ENCODE results near the gene ENPP6.

The ENPP6 gene

DNA sequence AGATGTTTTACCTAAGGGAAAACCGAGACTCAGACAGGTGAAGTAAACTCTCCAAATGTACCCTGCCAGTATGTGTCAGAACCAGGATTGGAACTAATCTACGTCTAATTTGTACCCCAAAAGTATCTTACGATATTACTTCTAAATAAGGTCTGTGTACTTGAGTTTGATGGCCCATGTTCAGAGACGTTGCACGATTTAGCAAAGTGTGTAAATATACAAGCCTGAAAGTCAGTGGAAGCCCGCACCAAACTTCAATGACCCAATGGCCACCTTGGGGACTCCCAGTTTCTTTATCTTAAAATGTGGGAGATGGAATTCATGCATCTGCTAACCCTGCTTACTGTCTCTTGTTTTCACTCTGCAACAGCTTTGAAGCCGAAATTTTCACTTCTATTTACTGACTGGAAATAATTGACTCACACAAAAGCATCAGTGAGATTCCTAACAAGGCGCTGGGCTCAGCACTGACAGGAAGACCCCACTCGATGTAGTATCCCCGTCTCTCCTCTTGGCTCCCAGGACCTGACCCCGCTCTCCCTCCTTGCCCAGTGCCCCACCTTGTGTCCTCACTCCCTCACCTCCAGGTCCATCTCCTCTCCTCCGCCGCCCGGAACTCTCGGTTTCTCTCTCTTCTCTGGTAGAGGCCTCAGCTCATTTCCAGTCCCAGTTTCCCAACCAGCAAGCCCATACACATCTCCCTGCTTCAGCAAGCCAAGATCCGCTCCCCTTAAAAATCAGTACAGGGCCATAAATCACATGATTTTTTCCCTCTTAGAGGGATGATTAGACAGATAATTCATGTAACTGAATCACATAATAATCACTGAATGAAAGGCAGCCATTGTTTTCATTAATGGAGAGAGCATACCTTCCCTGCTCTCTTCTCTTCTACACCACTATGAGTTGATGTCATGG lies 42.8 kb downstream of the ENPP6 start:
- no peaks in the 10 kb centered on the region for H4K20me1 ChIP-seq (ENCODE audit: low read depth, low read length)
- no peaks in the 10 kb centered on the region for H3F3A ChIP-seq (ENCODE audit: insufficient read depth)
- no peaks in the 10 kb centered on the region for H3K27me3 ChIP-seq (ENCODE audit: low read length)
- H2AFZ ChIP-seq (ENCODE audit: low read depth, low read length, severe bottlenecking): no peak overlapping the region
- no peaks in the 10 kb centered on the region for H3K36me3 ChIP-seq (ENCODE audit: low read length)
- H3K9me2 ChIP-seq (replicated peaks; ENCODE audit: insufficient read depth, low read length): no peaks in the 10 kb centered on the region
- H3K9ac ChIP-seq (ENCODE audit: low read length): no peak overlapping the region
- no peak overlapping the region for H3K4me3 ChIP-seq (ENCODE audit: insufficient read depth, low read length, poor library complexity, severe bottlenecking)
- no peaks in the 10 kb centered on the region for H3K9me3 ChIP-seq (ENCODE audit: insufficient read depth, low read length)
- TF ChIP-seq, protein P1, sequence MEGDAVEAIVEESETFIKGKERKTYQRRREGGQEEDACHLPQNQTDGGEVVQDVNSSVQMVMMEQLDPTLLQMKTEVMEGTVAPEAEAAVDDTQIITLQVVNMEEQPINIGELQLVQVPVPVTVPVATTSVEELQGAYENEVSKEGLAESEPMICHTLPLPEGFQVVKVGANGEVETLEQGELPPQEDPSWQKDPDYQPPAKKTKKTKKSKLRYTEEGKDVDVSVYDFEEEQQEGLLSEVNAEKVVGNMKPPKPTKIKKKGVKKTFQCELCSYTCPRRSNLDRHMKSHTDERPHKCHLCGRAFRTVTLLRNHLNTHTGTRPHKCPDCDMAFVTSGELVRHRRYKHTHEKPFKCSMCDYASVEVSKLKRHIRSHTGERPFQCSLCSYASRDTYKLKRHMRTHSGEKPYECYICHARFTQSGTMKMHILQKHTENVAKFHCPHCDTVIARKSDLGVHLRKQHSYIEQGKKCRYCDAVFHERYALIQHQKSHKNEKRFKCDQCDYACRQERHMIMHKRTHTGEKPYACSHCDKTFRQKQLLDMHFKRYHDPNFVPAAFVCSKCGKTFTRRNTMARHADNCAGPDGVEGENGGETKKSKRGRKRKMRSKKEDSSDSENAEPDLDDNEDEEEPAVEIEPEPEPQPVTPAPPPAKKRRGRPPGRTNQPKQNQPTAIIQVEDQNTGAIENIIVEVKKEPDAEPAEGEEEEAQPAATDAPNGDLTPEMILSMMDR (IDR thresholded peaks at IDR 0.05; ENCODE audit: insufficient read depth, low read length, poor library complexity, severe bottlenecking): no peak
- no peak for TF ChIP-seq EZH2phosphoT487 (conservative IDR thresholded peaks at IDR 0.05; ENCODE audit: low read length)
- no peak overlapping the region for H3K27ac ChIP-seq (ENCODE audit: low read depth, low read length)
- H3K79me2 ChIP-seq (ENCODE audit: insufficient read depth, low read length): no peaks in the 10 kb centered on the region
- H3K4me2 ChIP-seq (ENCODE audit: low read depth, low read length, poor library complexity, severe bottlenecking): no peak overlapping the region

DNA sequence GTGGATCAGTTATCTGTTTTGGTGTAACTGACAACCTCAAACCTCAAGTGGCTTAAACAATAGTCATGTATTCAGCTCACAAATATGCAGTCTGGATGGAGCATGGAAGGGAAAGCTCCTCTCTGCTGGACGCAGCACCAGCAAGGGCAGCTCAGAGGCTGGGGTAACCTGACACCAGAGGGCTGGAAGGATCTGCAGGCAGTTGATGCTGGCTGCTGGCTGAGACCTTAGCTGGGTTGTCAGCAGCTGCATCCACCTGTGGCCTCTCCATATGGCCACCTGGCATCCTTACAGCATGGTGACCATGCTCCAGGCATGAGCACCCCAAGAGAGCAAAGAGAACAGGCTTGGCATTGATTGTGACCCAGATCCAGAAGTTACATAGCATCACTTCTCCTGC lies 46.7 kb downstream of the ENPP6 start:
- Histone ChIP-seq H3K27me3 (ENCODE audit: low read length) (no peaks in the 10 kb centered on the region), H3K79me2 (ENCODE audit: insufficient read depth, low read length) (no peaks in the 10 kb centered on the region), H3K4me3 (ENCODE audit: insufficient read depth, low read length, poor library complexity, severe bottlenecking) (no peak overlapping the region), H3K9me2 (replicated peaks; ENCODE audit: insufficient read depth, low read length) (no peaks in the 10 kb centered on the region), H4K20me1 (ENCODE audit: low read depth, low read length) (no peaks in the 10 kb centered on the region), H3K27ac (ENCODE audit: low read depth, low read length) (no peak overlapping the region), H2AFZ (ENCODE audit: low read depth, low read length, severe bottlenecking) (no peak overlapping the region), H3K9me3 (ENCODE audit: insufficient read depth, low read length) (no peaks in the 10 kb centered on the region), H3K9ac (ENCODE audit: low read length) (no peak overlapping the region), H3F3A (ENCODE audit: insufficient read depth) (no peaks in the 10 kb centered on the region), H3K4me2 (ENCODE audit: low read depth, low read length, poor library complexity, severe bottlenecking) (no peak overlapping the region), H3K36me3 (ENCODE audit: low read length) (no peaks in the 10 kb centered on the region)
- TF ChIP-seq, protein P1 (IDR thresholded peaks at IDR 0.05; ENCODE audit: insufficient read depth, low read length, poor library complexity, severe bottlenecking): no peak
- no peak for TF ChIP-seq EZH2phosphoT487 (conservative IDR thresholded peaks at IDR 0.05; ENCODE audit: low read length)

DNA sequence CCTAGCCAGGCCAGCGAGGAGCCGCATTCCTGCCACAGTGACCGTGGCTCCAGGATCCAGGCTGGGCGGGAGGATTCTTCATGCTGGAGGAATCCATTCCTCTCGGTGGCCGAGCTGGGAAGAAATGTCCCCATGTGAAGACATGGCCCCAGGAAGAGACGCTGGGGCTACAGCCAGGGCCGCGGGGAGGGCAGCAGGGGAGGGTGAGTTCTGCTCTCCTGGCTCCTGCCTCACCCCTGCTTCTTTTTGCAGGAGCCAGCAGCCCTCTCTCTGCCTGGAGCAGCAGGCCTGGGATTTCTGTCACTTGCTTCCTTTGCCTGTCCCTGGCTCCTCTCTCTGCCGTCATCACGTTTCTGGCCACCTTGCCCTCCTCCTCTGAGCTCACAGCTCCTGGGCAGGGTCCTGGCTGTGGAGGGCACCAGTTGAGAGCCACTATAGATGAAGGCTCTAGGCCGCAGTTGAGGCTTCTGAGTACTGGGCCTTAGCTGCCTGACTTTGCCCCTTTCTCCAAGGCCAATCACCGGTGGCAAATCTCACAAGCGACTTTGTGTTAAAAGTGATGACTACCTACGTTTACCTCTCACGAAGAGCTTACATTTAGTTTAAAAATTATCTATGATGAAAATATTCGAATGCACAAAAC lies 48.3 kb downstream of the ENPP6 start:
- TF ChIP-seq EZH2phosphoT487 (conservative IDR thresholded peaks at IDR 0.05; ENCODE audit: low read length): no peak
- TF ChIP-seq, protein P1 (IDR thresholded peaks at IDR 0.05; ENCODE audit: insufficient read depth, low read length, poor library complexity, severe bottlenecking): no peak
- Histone ChIP-seq H3F3A (ENCODE audit: insufficient read depth) (no peaks in the 10 kb centered on the region), H3K4me2 (ENCODE audit: low read depth, low read length, poor library complexity, severe bottlenecking) (no peak overlapping the region), H3K36me3 (ENCODE audit: low read length) (no peaks in the 10 kb centered on the region), H3K9ac (ENCODE audit: low read length) (no peak overlapping the region), H3K27me3 (ENCODE audit: low read length) (no peaks in the 10 kb centered on the region), H3K9me2 (replicated peaks; ENCODE audit: insufficient read depth, low read length) (no peaks in the 10 kb centered on the region), H2AFZ (ENCODE audit: low read depth, low read length, severe bottlenecking) (no peak overlapping the region), H3K79me2 (ENCODE audit: insufficient read depth, low read length) (no peaks in the 10 kb centered on the region), H3K9me3 (ENCODE audit: insufficient read depth, low read length) (no peaks in the 10 kb centered on the region), H3K4me3 (ENCODE audit: insufficient read depth, low read length, poor library complexity, severe bottlenecking) (no peak overlapping the region), H3K27ac (ENCODE audit: low read depth, low read length) (no peak overlapping the region), H4K20me1 (ENCODE audit: low read depth, low read length) (no peaks in the 10 kb centered on the region)
